H54 (cell line): ENCODE measurements around the gene HMGXB4.

ENCODE experiments used
- DNase-seq: peaks from one replicate; pipeline ENCODE4 v3.0.0; 2011; ENCODE audit warnings: low spot score, mixed read lengths; ENCODE audit not compliant: insufficient read length
- FAIRE-seq: peaks from 3 replicates; lab custom pipeline; 2011; peaks lifted over from hg19 to GRCh38; lab: Jason Lieb, UNC
- POLR2A ChIP-seq: IDR thresholded peaks from 2 replicates; pipeline ENCODE4 v1.6.1; 2011; ENCODE audit warnings: low read depth, mild to moderate bottlenecking, low read length

HMGXB4 gene

GRCh38 chr22:35333220-35333619, 75.9 kb downstream of the HMGXB4 start:
- DNase-seq (no peak), FAIRE-seq (no peak)
- TF ChIP-seq POLR2A: no peak

- no peak for TF ChIP-seq POLR2A
- DNase-seq (no peak), FAIRE-seq (no peak)
Observed at GRCh38 chr22:35334004-35334403, 76.7 kb downstream of the HMGXB4 start.

GRCh38 chr22:35335468-35335867, 78.2 kb downstream of the HMGXB4 start:
- no peak for FAIRE-seq
- DNase-seq: no peak
- no peak for TF ChIP-seq POLR2A

GRCh38 chr22:35335936-35336781, 78.9 kb downstream of the HMGXB4 start:
- FAIRE-seq (no peak), DNase-seq (no peak)
- no peak for TF ChIP-seq POLR2A

GRCh38 chr22:35337932-35338331, 80.6 kb downstream of the HMGXB4 start:
- FAIRE-seq (no peak), DNase-seq (no peak)
- TF ChIP-seq POLR2A: no peak

DNA sequence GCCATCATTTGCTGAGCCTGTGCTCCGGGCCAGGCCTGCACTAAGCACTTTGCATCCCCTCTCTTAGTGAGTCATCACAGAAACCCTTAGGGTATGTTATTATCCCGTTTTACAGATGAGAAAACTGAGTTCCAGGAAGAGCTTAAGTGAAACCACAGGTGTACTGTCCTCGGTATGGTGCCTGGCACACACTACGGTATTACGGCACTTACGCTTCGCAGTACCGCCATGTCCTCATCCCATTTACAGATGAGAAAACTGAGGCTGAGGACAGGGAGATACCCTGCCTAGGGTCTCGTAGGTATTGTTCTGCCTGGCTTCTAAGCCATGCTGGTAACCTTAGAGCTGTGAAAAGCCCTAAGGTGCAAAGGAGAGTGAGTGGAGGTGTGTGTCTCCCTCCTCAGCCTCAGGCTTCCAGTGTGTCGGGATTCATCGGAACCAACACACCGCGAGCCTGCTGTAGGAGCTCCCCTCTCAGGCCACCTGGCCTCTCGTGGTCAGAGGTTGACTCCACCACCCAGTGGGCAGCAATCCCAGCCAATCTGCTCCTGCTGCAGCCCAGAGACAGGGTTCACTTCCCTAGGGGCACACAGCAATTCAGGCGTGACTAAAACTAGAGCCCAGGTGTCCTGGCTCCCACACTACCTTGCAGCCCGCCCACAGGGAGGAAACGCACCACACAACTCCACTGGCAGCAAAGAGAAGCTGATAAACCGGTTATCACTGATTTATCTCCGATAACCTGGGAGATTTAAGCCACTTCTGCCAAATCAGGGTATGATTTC, 84.0 kb downstream of the HMGXB4 start:
- FAIRE-seq: no peak
- no peak for DNase-seq
- TF ChIP-seq POLR2A: no peak

- DNase-seq (no peak), FAIRE-seq (no peak)
- no peak for TF ChIP-seq POLR2A
Observed at GRCh38 chr22:35342390-35342789, 85.1 kb downstream of the HMGXB4 start.

DNA sequence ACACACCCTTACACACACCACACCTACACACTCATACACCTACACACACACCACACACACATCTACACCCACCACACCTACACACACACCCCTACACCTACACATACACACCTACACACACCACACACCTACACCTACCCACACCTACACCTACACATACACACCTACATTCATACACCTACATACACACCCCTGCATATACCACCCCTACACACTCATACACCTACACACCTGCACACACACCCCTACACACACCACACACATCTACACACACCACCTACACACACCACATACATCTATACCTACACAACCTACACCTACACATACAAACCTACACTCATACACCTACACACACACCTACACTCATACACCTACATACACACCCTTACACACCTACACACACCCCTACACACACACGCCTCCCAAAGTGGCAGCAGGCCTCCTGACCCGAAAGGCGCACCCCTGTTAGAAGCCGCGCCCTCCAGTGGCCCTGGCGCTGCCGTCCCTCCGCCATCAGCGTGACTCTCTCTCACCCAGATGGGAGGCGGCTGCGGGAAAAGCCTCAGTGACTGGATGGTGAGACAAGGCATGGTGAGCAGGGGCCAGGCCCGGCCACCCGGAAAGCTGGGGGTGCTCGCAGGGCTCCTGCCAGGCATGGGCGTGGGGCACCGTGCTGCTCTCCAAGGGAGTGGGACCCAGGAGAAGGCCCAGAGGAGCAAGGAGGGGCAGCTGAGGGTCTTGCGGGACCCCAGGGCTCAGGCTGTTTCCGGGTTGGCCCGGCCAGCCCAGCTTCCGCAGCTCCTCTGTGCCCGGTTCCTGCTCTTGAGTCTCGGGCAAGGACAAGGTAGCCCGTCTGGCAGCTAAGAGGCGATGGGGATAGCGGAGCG, 86.6 kb downstream of the HMGXB4 start:
- DNase-seq: no peak
- no peak for FAIRE-seq
- TF ChIP-seq POLR2A: no peak

DNA sequence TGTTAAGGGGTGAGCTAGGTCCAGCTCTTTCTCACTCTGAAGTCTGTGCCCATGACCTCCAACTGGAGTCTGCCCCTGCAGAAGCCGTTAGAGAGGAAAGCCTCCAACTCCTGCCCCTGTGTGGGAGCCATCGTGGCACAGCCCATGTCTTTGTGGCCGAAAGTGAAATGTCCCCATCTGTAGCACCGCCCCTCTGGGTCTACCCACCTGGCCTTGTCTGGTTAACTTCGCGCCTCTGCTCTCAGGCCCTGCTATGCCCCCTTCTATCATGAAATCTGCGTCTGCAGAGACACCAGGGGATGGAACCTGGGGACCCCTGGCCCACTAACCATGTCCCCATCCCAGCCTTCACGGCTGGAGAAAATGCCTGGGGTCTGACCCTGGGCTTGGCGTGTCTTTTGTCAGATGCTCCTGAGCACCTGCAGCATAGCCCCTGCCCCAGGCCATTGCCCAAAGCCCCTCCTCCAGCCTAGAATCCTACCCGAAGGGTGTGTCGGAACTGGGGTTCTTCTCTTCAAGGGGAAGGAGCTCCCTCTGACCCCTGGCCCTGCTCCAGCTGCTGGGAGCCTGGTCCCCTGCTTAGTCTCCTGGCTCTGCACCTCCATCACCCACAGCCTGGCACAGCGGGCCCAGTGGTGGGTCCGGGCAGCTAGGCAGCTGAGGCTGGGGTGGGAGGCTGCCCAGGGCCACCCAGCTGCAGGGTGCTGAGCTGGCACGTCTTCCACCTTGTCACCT, 87.8 kb downstream of the HMGXB4 start:
- no peak for DNase-seq
- TF ChIP-seq POLR2A: no peak
- no peak for FAIRE-seq
